Measurements from ENCODE around the gene COPS9.

The COPS9 gene

DNA sequence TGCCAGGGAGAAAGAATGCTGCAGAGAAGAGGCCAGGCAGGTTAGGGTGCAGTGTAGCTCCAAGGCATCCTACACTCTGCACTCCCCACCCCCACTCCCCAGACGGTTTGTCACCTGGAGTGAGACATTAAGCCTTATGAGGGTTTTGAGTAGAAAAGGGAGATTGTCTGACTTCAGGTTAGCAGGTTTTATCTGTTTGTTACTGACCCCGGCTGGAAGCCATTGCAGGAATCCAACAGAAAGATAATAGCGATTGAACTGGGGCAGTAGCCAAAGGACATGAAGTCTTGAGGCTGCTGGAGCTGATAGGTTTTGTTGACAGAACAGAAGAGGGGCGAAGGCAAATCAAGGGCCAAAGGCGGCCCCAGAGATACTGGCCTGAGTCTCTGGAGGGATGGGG, 46.8 kb downstream of the COPS9 start:
- H3K27me3 ChIP-seq (ENCODE audit: insufficient read depth, low read depth) = no peaks in the 10 kb centered on the region
- no peak overlapping the region for H3K27ac ChIP-seq
- no peaks in the 10 kb centered on the region for H3K4me1 ChIP-seq (ENCODE audit: low read depth, poor library complexity, severe bottlenecking)
- no peaks in the 10 kb centered on the region for H4K20me1 ChIP-seq (ENCODE audit: insufficient read depth)
- H3K79me2 ChIP-seq (ENCODE audit: insufficient read depth, low read depth) = no peaks in the 10 kb centered on the region
- no peak overlapping the region for H3K4me3 ChIP-seq (IDR thresholded peaks at IDR 0.05; ENCODE audit: insufficient read depth, low read depth, low read length)
- TF ChIP-seq, protein P1, sequence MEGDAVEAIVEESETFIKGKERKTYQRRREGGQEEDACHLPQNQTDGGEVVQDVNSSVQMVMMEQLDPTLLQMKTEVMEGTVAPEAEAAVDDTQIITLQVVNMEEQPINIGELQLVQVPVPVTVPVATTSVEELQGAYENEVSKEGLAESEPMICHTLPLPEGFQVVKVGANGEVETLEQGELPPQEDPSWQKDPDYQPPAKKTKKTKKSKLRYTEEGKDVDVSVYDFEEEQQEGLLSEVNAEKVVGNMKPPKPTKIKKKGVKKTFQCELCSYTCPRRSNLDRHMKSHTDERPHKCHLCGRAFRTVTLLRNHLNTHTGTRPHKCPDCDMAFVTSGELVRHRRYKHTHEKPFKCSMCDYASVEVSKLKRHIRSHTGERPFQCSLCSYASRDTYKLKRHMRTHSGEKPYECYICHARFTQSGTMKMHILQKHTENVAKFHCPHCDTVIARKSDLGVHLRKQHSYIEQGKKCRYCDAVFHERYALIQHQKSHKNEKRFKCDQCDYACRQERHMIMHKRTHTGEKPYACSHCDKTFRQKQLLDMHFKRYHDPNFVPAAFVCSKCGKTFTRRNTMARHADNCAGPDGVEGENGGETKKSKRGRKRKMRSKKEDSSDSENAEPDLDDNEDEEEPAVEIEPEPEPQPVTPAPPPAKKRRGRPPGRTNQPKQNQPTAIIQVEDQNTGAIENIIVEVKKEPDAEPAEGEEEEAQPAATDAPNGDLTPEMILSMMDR (conservative IDR thresholded peaks at IDR 0.05; ENCODE audit: low read depth, low read length) = no peak
- H2AFZ ChIP-seq (ENCODE audit: low read depth) = no peak overlapping the region
- no peak overlapping the region for H3K9ac ChIP-seq
- H3K36me3 ChIP-seq (ENCODE audit: insufficient read depth) = no peaks in the 10 kb centered on the region
- no peak overlapping the region for H3K4me2 ChIP-seq

DNA sequence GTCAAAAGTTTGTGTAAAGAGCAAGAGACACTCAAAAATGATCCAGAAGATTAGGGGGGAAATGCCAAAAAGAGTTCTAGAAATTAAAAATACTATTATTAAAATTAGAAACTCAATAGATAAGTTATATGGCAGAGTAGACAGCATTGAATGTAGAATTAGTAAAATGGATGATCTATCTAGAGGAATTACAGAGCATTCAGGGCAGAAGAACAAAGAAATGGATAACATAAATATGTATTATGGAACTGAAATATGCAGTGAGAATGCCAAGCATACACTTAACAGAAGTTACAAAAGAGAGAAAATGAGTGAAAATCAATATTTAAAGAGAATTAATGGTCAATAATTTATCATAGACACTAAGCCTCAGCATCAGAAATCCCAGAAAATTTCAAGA, 49.5 kb downstream of the COPS9 start:
- no peaks in the 10 kb centered on the region for H3K79me2 ChIP-seq (ENCODE audit: insufficient read depth, low read depth)
- no peak overlapping the region for H3K27ac ChIP-seq
- H3K4me3 ChIP-seq (IDR thresholded peaks at IDR 0.05; ENCODE audit: insufficient read depth, low read depth, low read length) = no peak overlapping the region
- H4K20me1 ChIP-seq (ENCODE audit: insufficient read depth) = no peaks in the 10 kb centered on the region
- TF ChIP-seq, protein P1 (conservative IDR thresholded peaks at IDR 0.05; ENCODE audit: low read depth, low read length) = no peak
- no peak overlapping the region for H3K9ac ChIP-seq
- no peaks in the 10 kb centered on the region for H3K36me3 ChIP-seq (ENCODE audit: insufficient read depth)
- no peak overlapping the region for H2AFZ ChIP-seq (ENCODE audit: low read depth)
- no peaks in the 10 kb centered on the region for H3K4me1 ChIP-seq (ENCODE audit: low read depth, poor library complexity, severe bottlenecking)
- H3K4me2 ChIP-seq = no peak overlapping the region
- H3K27me3 ChIP-seq (ENCODE audit: insufficient read depth, low read depth) = no peaks in the 10 kb centered on the region

Data from KMS-11 (cell line).